Choroid plexus epithelial cell (primary cell): Measurements from ENCODE around the gene GALNT7.

Experiments
- DNase-seq: peaks from one replicate; pipeline ENCODE4 v3.0.0-alpha.2; 2010; ENCODE audit warnings: low read depth
- H3K4me3 ChIP-seq: 2 replicates; pipeline ENCODE4 v1.5.1; 2011; ENCODE audit warnings: low read depth, mild to moderate bottlenecking, control low read depth, low read length, moderate library complexity
- TF ChIP-seq, protein P1 (sequence below): conservative IDR thresholded peaks from 2 replicates; pipeline ENCODE4 v1.5.1; 2011; ENCODE audit warnings: low read depth, mild to moderate bottlenecking, control low read depth, inconsistent platforms, low read length, moderate library complexity

The GALNT7 gene

GRCh38 chr4:173343832-173344397, 175.3 kb downstream of the GALNT7 start:
- TF ChIP-seq, protein P1, sequence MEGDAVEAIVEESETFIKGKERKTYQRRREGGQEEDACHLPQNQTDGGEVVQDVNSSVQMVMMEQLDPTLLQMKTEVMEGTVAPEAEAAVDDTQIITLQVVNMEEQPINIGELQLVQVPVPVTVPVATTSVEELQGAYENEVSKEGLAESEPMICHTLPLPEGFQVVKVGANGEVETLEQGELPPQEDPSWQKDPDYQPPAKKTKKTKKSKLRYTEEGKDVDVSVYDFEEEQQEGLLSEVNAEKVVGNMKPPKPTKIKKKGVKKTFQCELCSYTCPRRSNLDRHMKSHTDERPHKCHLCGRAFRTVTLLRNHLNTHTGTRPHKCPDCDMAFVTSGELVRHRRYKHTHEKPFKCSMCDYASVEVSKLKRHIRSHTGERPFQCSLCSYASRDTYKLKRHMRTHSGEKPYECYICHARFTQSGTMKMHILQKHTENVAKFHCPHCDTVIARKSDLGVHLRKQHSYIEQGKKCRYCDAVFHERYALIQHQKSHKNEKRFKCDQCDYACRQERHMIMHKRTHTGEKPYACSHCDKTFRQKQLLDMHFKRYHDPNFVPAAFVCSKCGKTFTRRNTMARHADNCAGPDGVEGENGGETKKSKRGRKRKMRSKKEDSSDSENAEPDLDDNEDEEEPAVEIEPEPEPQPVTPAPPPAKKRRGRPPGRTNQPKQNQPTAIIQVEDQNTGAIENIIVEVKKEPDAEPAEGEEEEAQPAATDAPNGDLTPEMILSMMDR, result no peak
- DNase-seq, result no peak
- no peak overlapping the region for H3K4me3 ChIP-seq

DNA sequence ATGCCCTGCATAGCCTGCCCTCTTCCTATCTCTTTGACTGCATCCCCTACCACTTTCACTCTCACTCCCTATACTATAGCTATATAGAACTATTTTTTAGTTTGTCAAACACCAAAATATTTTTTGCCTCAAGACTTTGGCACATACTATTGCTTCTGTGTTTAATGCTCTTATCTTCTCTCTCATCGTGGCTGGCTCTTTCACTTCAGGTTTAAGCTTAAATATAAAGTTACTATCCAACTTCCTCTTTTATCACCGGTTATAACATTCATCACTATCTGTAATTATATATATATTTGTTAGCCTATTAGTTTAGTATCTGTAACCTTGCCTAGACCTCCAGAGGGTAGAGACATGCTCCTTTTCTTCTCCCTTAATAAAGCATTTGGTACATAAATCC, 177.0 kb downstream of the GALNT7 start:
- no peak for DNase-seq
- no peak overlapping the region for H3K4me3 ChIP-seq
- TF ChIP-seq, protein P1, result no peak

- H3K4me3 ChIP-seq, result no peak overlapping the region
- peak; percentile 22 for DNase-seq
- TF ChIP-seq, protein P1, result no peak
Observed at GRCh38 chr4:173346074-173346473, 177.5 kb downstream of the GALNT7 start.

DNA sequence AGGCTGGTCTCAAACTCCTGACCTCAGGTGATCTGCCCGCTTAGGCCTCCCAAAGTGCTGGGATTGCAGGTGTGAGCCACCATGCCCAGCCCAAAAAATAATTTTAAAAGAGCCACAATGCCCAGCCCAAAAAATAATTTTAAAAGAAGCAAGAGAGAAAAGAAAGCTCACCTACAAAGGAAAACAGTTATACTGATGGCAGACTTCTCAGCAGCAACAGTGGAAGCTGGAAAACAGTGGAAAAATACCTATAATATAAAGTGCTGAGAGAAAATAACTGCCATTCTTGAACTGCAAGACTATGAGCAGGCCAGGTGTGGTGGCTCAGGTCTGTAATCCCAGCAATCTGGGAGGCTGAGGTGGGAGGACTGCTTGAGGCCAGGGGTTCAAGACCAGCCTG, 178.9 kb downstream of the GALNT7 start:
- DNase-seq, result no peak
- TF ChIP-seq, protein P1, result no peak
- no peak overlapping the region for H3K4me3 ChIP-seq

- DNase-seq, result no peak
- no peak overlapping the region for H3K4me3 ChIP-seq
- TF ChIP-seq, protein P1, result no peak
Observed at GRCh38 chr4:173357939-173358338, 189.3 kb downstream of the GALNT7 start.

DNA sequence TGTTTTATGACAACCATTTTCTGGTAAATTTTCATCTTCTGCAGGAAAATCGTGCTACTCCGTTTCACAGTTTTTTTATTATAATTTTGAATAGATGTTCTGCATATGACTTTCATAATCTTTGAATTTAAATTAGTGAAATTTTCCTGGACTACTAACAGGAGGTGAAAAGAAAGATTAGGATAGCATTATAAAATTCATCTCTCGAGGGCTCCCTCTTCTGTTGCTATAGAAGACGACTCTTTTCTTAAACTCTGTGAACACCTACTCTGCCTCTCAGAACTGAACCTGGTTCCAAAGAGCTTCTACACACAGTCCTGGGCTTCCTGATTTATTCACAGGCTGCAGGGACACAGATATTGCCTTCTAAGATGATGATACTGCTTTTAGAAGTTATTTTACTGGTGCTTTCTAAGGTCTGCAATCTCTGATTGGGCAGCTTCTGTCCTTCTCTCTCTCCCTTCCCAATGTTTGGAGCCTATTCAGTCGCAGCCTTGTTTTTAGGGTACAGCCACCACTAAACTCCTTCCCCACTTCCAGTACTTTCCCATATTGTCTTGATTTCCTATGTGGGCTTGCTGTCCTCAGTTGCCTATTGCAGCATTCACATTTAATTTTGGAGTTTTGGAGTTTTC, 192.1 kb downstream of the GALNT7 start:
- TF ChIP-seq, protein P1, result peak; percentile 58
- no peak overlapping the region for H3K4me3 ChIP-seq
- peak; percentile 46 for DNase-seq

- TF ChIP-seq, protein P1, result no peak
- no peak overlapping the region for H3K4me3 ChIP-seq
- DNase-seq, result no peak
Observed at GRCh38 chr4:173362666-173363065, 194.1 kb downstream of the GALNT7 start.
